Measurements from ENCODE around the gene BSDC1. TPM values are rescaled to one million over a fixed set of nuclear protein-coding genes. Genes with fewer than 3 reads are reported as not detected.

Gene BSDC1
- total and polyA plus RNA-seq, 2 of the 13 experiments (the other 11 are each of a cell fraction or from before 2014, with no cell fraction given): 40.3 to 64.2 TPM

DNA sequence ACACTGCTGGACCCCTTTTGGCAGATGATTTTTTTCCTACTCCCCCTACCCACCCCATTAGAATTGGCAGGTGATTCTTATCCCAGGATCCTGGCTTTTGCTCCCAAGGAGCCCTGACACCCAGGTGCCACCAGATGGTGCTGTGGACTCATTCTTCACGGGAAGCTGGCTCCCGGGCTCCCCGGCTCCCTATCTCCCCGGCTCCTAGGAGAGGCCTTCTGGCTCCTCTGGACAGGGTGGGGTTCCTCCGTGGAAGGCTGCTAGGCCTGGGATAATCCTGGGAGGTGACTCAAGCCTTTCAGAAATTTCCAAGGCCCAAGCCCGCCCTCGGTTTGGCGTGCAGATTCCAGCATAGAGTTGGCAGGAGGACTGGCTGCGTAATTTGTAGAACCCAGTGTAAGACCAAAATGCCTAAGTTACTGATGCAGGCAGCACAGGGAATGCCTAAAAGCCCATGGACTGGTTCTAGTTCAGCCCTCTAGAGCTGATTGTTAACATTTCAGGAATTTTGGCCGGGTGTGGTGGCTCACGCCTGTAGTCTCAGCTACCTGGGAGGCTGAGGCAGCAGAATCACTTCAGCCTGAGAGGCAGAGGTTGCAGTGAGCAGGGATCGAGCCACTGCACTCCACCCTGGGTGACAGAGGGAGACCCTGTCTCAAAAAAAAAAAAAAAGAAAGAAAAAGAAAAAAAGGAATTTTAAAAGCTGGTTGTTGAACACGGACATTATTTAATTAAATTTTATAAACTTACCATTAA lies 6.8 kb upstream of the BSDC1 start (continued):
- TF ChIP-seq, protein P1, sequence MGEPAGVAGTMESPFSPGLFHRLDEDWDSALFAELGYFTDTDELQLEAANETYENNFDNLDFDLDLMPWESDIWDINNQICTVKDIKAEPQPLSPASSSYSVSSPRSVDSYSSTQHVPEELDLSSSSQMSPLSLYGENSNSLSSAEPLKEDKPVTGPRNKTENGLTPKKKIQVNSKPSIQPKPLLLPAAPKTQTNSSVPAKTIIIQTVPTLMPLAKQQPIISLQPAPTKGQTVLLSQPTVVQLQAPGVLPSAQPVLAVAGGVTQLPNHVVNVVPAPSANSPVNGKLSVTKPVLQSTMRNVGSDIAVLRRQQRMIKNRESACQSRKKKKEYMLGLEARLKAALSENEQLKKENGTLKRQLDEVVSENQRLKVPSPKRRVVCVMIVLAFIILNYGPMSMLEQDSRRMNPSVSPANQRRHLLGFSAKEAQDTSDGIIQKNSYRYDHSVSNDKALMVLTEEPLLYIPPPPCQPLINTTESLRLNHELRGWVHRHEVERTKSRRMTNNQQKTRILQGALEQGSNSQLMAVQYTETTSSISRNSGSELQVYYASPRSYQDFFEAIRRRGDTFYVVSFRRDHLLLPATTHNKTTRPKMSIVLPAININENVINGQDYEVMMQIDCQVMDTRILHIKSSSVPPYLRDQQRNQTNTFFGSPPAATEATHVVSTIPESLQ (CRISPR knock-in tag; conservative IDR thresholded peaks at IDR 0.05): no peak
- TF ChIP-seq, protein P2, sequence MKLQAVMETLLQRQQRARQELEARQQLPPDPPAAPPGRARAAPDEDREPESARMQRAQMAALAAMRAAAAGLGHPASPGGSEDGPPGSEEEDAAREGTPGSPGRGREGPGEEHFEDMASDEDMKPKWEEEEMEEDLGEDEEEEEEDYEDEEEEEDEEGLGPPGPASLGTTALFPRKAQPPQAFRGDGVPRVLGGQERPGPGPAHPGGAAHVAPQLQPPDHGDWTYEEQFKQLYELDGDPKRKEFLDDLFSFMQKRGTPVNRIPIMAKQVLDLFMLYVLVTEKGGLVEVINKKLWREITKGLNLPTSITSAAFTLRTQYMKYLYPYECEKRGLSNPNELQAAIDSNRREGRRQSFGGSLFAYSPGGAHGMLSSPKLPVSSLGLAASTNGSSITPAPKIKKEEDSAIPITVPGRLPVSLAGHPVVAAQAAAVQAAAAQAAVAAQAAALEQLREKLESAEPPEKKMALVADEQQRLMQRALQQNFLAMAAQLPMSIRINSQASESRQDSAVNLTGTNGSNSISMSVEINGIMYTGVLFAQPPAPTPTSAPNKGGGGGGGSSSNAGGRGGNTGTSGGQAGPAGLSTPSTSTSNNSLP (IDR thresholded peaks at IDR 0.05; ENCODE audit: low read depth, low read length): no peak
- no peak for TF ChIP-seq ARHGAP35 (CRISPR knock-in tag; IDR thresholded peaks at IDR 0.05; ENCODE audit: borderline replicate concordance)
- no peak for TF ChIP-seq ZMAT3 (CRISPR knock-in tag; conservative IDR thresholded peaks at IDR 0.05)
- no peak for TF ChIP-seq ZNF136 (CRISPR knock-in tag; IDR thresholded peaks at IDR 0.05; ENCODE audit: low read depth)
- TF ChIP-seq, protein P3, sequence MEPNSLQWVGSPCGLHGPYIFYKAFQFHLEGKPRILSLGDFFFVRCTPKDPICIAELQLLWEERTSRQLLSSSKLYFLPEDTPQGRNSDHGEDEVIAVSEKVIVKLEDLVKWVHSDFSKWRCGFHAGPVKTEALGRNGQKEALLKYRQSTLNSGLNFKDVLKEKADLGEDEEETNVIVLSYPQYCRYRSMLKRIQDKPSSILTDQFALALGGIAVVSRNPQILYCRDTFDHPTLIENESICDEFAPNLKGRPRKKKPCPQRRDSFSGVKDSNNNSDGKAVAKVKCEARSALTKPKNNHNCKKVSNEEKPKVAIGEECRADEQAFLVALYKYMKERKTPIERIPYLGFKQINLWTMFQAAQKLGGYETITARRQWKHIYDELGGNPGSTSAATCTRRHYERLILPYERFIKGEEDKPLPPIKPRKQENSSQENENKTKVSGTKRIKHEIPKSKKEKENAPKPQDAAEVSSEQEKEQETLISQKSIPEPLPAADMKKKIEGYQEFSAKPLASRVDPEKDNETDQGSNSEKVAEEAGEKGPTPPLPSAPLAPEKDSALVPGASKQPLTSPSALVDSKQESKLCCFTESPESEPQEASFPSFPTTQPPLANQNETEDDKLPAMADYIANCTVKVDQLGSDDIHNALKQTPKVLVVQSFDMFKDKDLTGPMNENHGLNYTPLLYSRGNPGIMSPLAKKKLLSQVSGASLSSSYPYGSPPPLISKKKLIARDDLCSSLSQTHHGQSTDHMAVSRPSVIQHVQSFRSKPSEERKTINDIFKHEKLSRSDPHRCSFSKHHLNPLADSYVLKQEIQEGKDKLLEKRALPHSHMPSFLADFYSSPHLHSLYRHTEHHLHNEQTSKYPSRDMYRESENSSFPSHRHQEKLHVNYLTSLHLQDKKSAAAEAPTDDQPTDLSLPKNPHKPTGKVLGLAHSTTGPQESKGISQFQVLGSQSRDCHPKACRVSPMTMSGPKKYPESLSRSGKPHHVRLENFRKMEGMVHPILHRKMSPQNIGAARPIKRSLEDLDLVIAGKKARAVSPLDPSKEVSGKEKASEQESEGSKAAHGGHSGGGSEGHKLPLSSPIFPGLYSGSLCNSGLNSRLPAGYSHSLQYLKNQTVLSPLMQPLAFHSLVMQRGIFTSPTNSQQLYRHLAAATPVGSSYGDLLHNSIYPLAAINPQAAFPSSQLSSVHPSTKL (CRISPR knock-in tag; IDR thresholded peaks at IDR 0.05): 0 out of 2 replicates have a peak, but pooled peaks have one; percentile 13
- TF ChIP-seq ZNF292 (CRISPR knock-in tag; IDR thresholded peaks at IDR 0.05; ENCODE audit: borderline replicate concordance, low read depth): no peak
- TF ChIP-seq ZNF737 (CRISPR knock-in tag; IDR thresholded peaks at IDR 0.05; ENCODE audit: borderline replicate concordance): no peak
- TF ChIP-seq LCORL (IDR thresholded peaks at IDR 0.05): no peak
- TF ChIP-seq LCORL (CRISPR knock-in tag; IDR thresholded peaks at IDR 0.05): peak; percentile 11; the same call in 1 of the 2 replicates
- TF ChIP-seq THYN1 (CRISPR knock-in tag; IDR thresholded peaks at IDR 0.05; ENCODE audit: borderline replicate concordance, low read depth): no peak
- TF ChIP-seq, protein P4, sequence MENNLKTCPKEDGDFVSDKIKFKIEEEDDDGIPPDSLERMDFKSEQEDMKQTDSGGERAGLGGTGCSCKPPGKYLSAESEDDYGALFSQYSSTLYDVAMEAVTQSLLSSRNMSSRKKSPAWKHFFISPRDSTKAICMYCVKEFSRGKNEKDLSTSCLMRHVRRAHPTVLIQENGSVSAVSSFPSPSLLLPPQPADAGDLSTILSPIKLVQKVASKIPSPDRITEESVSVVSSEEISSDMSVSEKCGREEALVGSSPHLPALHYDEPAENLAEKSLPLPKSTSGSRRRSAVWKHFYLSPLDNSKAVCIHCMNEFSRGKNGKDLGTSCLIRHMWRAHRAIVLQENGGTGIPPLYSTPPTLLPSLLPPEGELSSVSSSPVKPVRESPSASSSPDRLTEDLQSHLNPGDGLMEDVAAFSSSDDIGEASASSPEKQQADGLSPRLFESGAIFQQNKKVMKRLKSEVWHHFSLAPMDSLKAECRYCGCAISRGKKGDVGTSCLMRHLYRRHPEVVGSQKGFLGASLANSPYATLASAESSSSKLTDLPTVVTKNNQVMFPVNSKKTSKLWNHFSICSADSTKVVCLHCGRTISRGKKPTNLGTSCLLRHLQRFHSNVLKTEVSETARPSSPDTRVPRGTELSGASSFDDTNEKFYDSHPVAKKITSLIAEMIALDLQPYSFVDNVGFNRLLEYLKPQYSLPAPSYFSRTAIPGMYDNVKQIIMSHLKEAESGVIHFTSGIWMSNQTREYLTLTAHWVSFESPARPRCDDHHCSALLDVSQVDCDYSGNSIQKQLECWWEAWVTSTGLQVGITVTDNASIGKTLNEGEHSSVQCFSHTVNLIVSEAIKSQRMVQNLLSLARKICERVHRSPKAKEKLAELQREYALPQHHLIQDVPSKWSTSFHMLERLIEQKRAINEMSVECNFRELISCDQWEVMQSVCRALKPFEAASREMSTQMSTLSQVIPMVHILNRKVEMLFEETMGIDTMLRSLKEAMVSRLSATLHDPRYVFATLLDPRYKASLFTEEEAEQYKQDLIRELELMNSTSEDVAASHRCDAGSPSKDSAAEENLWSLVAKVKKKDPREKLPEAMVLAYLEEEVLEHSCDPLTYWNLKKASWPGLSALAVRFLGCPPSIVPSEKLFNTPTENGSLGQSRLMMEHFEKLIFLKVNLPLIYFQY (CRISPR knock-in tag; IDR thresholded peaks at IDR 0.05; ENCODE audit: borderline replicate concordance): no peak
- no peak for TF ChIP-seq ZSCAN21 (CRISPR knock-in tag; IDR thresholded peaks at IDR 0.05; ENCODE audit: borderline replicate concordance)
- no peak for TF ChIP-seq GTF2F1 (IDR thresholded peaks at IDR 0.05; ENCODE audit: low read length)
- no peak for TF ChIP-seq RARG (CRISPR knock-in tag; IDR thresholded peaks at IDR 0.05; ENCODE audit: low read depth)

All from HepG2 (cell line).